ENCODE measurements around the gene ATP8A1. TPM values are rescaled to one million over a fixed set of nuclear protein-coding genes. Genes with fewer than 3 reads are reported as not detected.

The ATP8A1 gene
- total RNA-seq, 2 donors from 2014 or later, result 17.9 to 18.7 TPM

DNA sequence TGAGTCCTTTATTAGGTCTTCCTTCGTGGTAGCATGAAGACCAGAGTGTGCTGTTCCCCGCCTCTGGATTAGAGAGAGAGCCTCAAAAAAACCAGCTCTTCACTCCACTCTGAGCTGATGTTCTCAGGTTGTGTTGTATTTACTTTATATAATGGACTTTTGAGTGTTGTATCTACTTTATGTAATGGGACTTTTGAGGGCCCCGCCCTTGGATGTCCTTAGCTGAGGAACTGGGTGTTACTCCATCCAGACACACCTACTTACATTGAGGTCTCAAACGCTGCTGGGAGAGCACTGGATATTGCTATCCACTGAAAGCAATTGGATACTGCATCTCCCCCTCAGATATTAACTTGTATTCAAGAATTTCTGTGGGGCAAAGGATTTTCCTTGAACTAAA, 28.2 kb downstream of the ATP8A1 start:
- H3K9me3 ChIP-seq (ENCODE audit: control insufficient read depth, low read length), result peaks cover under 1% of the 10 kb centered on the region
- DNase-seq, result no peak
- peaks cover under 1% of the 10 kb centered on the region for H3K36me3 Mint-ChIP-seq (ENCODE audit: low read depth)
- no peaks in the 10 kb centered on the region for H3K9me3 Mint-ChIP-seq
- H3K27ac Mint-ChIP-seq, result no peak overlapping the region
- WGBS, 2 experiments (ENCODE audit: insufficient coverage in 1 of 2, insufficient read length in 1 of 2), result 97 to 100% methylated on average over 2 to 4 of the region's 4 CpGs
- H3K27me3 Mint-ChIP-seq (ENCODE audit: insufficient read depth), result no peaks in the 10 kb centered on the region
- TF ChIP-seq, protein P1, sequence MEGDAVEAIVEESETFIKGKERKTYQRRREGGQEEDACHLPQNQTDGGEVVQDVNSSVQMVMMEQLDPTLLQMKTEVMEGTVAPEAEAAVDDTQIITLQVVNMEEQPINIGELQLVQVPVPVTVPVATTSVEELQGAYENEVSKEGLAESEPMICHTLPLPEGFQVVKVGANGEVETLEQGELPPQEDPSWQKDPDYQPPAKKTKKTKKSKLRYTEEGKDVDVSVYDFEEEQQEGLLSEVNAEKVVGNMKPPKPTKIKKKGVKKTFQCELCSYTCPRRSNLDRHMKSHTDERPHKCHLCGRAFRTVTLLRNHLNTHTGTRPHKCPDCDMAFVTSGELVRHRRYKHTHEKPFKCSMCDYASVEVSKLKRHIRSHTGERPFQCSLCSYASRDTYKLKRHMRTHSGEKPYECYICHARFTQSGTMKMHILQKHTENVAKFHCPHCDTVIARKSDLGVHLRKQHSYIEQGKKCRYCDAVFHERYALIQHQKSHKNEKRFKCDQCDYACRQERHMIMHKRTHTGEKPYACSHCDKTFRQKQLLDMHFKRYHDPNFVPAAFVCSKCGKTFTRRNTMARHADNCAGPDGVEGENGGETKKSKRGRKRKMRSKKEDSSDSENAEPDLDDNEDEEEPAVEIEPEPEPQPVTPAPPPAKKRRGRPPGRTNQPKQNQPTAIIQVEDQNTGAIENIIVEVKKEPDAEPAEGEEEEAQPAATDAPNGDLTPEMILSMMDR (conservative IDR thresholded peaks at IDR 0.05), result no peak
- no peaks in the 10 kb centered on the region for H3K27me3 ChIP-seq (ENCODE audit: control insufficient read depth, insufficient read depth, low read length, poor library complexity, severe bottlenecking)
- no peaks in the 10 kb centered on the region for H3K4me1 ChIP-seq (ENCODE audit: control insufficient read depth, insufficient read depth, low read length)
- H3K4me3 Mint-ChIP-seq, result no peak overlapping the region
- H3K9ac ChIP-seq (ENCODE audit: extremely low read depth, low read length, poor library complexity, severe bottlenecking), result no peak overlapping the region
- H3K27ac ChIP-seq (ENCODE audit: low read depth, low read length), result no peak overlapping the region
- peaks cover 37% of the 10 kb centered on the region for H3K4me1 Mint-ChIP-seq
- peaks cover under 1% of the 10 kb centered on the region for H3K36me3 ChIP-seq (ENCODE audit: control insufficient read depth, insufficient read depth, low read length)
- no peak overlapping the region for H3K4me3 ChIP-seq (ENCODE audit: low read length)

DNA sequence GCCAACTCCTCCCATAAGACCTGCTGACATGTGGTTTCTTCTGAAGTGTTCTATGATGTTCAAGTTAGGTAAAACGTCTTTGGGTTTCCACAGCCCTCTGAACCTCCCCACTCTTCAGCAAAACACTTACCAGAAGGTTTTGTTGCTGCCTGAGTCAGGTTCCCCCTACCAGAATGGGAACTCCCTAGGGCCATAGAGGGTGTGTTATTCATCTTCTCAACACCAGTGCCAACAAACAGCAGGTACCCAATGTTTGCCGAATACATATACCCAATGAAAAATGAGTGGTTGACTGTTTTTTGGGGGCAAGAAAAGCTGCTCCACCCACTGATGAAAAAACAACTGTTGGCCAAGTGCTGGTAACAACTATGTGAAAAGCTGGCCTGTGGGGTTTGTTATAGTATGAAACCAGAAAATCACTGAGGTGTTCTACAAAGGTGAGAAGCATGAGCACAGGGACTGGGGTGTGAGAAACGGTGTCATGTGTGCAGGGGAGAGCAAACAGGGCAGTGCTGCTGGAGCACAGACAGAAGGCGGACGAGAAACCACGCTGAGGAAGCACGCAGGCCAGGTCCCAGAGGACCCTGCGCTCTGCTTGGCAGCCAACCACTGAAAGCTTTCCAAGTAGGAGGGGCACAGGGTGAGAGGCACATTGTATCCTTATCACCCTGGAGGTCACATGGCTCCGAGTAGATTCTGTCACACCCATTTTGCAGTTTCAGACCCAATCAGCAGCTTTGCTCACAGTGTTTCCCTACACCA, 28.8 kb downstream of the ATP8A1 start:
- Histone ChIP-seq H3K9me3 (ENCODE audit: control insufficient read depth, low read length) (peaks cover 6% of the 10 kb centered on the region), H3K9ac (ENCODE audit: extremely low read depth, low read length, poor library complexity, severe bottlenecking) (no peak overlapping the region), H3K4me1 (ENCODE audit: control insufficient read depth, insufficient read depth, low read length) (no peaks in the 10 kb centered on the region), H3K4me3 (ENCODE audit: low read length) (no peak overlapping the region), H3K27ac (ENCODE audit: low read depth, low read length) (no peak overlapping the region), H3K36me3 (ENCODE audit: control insufficient read depth, insufficient read depth, low read length) (peaks cover 5% of the 10 kb centered on the region), H3K27me3 (ENCODE audit: control insufficient read depth, insufficient read depth, low read length, poor library complexity, severe bottlenecking) (no peaks in the 10 kb centered on the region)
- TF ChIP-seq, protein P1 (conservative IDR thresholded peaks at IDR 0.05), result no peak
- peaks cover 30% of the 10 kb centered on the region for H3K4me1 Mint-ChIP-seq
- H3K9me3 Mint-ChIP-seq, result peaks cover 3% of the 10 kb centered on the region
- DNase-seq, result no peak
- WGBS, 2 experiments (ENCODE audit: insufficient coverage in 1 of 2, insufficient read length in 1 of 2), result 75 to 82% methylated on average over 6 to 9 of the region's 9 CpGs
- no peak overlapping the region for H3K27ac Mint-ChIP-seq
- peaks cover 6% of the 10 kb centered on the region for H3K36me3 Mint-ChIP-seq (ENCODE audit: low read depth)
- H3K4me3 Mint-ChIP-seq, result no peak overlapping the region
- H3K27me3 Mint-ChIP-seq (ENCODE audit: insufficient read depth), result no peaks in the 10 kb centered on the region

DNA sequence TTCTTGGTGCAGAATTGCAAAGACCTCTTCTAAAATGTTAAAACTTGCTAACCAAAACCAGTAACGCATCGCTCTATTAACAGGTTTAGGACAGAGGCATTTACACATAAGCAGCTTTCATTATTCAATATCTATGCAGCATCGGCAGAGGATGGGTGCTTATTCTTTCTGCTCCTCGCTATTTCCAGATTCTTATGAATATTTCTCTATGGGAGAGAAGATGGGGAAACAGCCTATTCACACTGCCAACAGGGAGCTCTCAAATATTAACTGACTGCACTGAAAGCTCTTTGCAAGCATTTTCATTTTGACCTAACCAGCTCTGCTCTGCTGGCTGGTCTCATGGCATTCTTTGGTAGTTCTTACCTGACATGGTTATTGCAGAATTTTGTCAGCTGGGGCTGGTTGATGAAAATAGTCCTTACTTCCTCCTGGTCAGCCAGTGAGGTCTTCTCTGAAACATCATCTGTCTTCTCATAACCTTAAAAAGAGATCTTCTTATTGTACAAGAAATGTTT, 30.2 kb downstream of the ATP8A1 start:
- peaks cover 29% of the 10 kb centered on the region for H3K4me1 Mint-ChIP-seq
- WGBS, 2 experiments (ENCODE audit: insufficient coverage in 1 of 2, insufficient read length in 1 of 2), result 80 to 90% methylated on average over 4 of the region's 4 CpGs

More for the DNA sequence above, 30.2 kb downstream of the ATP8A1 start:
- Histone ChIP-seq H3K4me1 (ENCODE audit: control insufficient read depth, insufficient read depth, low read length) (no peaks in the 10 kb centered on the region), H3K9me3 (ENCODE audit: control insufficient read depth, low read length) (peaks cover 6% of the 10 kb centered on the region), H3K4me3 (ENCODE audit: low read length) (no peak overlapping the region), H3K36me3 (ENCODE audit: control insufficient read depth, insufficient read depth, low read length) (peaks cover 5% of the 10 kb centered on the region), H3K9ac (ENCODE audit: extremely low read depth, low read length, poor library complexity, severe bottlenecking) (no peak overlapping the region), H3K27ac (ENCODE audit: low read depth, low read length) (no peak overlapping the region), H3K27me3 (ENCODE audit: control insufficient read depth, insufficient read depth, low read length, poor library complexity, severe bottlenecking) (no peaks in the 10 kb centered on the region)
- Mint-ChIP-seq H3K9me3 (peaks cover 3% of the 10 kb centered on the region), H3K27me3 (ENCODE audit: insufficient read depth) (no peaks in the 10 kb centered on the region), H3K27ac (no peak overlapping the region), H3K4me3 (no peak overlapping the region), H3K36me3 (ENCODE audit: low read depth) (peaks cover 12% of the 10 kb centered on the region)
- TF ChIP-seq, protein P1 (conservative IDR thresholded peaks at IDR 0.05), result no peak
- DNase-seq, result no peak

Data from endodermal cell (in vitro differentiated cells).